ENCODE measurements around the gene RBBP7. TPM values are rescaled to one million over a fixed set of nuclear protein-coding genes. Genes with fewer than 3 reads are reported as not detected.
A peak's percentile ranks its signal among the peaks of the same experiment; 100 is the strongest.
"Not testable (repeated sequence)": the region's sequence is repeated elsewhere in the genome, so short reads cannot be mapped to it uniquely, and the experiment has no call there.

RBBP7 gene
- total RNA-seq, 2 experiments from 2014 or later: 149 to 191 TPM

GRCh38 chrX:16882169-16882568, 12.0 kb upstream of the RBBP7 start:
- Mint-ChIP-seq H3K9me3 (no peaks in the 10 kb centered on the region), H3K27ac (peak overlapping the region; percentile 42)
- POLR2A ChIA-PET: no interaction called here

GRCh38 chrX:16876696-16877095, 6.5 kb upstream of the RBBP7 start:
- ChIA-PET CTCF (no interaction called here), POLR2A (no interaction called here)
- Mint-ChIP-seq H3K36me3 (ENCODE audit: low read depth) (no peaks in the 10 kb centered on the region), H3K9me3 (no peaks in the 10 kb centered on the region), H3K4me3 (no peak overlapping the region), H3K27ac (no peak overlapping the region), H3K27me3 (peaks cover 21% of the 10 kb centered on the region), H3K4me1 (no peaks in the 10 kb centered on the region)
- DNase-seq: no peak

More at GRCh38 chrX:16882169-16882568, 12.0 kb upstream of the RBBP7 start:
- Mint-ChIP-seq H3K27me3 (peaks cover 11% of the 10 kb centered on the region), H3K4me3 (peak overlapping the region; percentile 60), H3K36me3 (ENCODE audit: low read depth) (no peaks in the 10 kb centered on the region), H3K4me1 (peaks cover 6% of the 10 kb centered on the region)
- CTCF ChIA-PET: interaction anchor here (0.6 to 4.6 kb wide), 8 partner anchors 9 to 1024 kb away, joined by 3 to 25 read pairs (median 4); no protein-coding TSS in a partner anchor
- peak; percentile 6 for DNase-seq

GRCh38 chrX:16874458-16875095, 4.4 kb upstream of the RBBP7 start:
- CTCF ChIA-PET: interaction anchor here (1.1 to 5.5 kb wide), 2 partner anchors 10 to 28 kb away, joined by 3 to 25 read pairs; no protein-coding TSS in a partner anchor
- H3K27me3 Mint-ChIP-seq: peaks cover 21% of the 10 kb centered on the region
- H3K4me3 Mint-ChIP-seq: no peak overlapping the region

GRCh38 chrX:16873106-16873505, 2.9 kb upstream of the RBBP7 start:
- no peak for DNase-seq
- Mint-ChIP-seq H3K27ac (no peak overlapping the region), H3K27me3 (peaks cover 17% of the 10 kb centered on the region), H3K4me1 (peaks cover 14% of the 10 kb centered on the region), H3K4me3 (no peak overlapping the region), H3K9me3 (no peaks in the 10 kb centered on the region), H3K36me3 (ENCODE audit: low read depth) (peaks cover 7% of the 10 kb centered on the region)
- ChIA-PET CTCF (interaction anchor here (0.6 to 5.5 kb wide), 3 partner anchors 11 to 1533 kb away, joined by 3 to 25 read pairs (median 3); no protein-coding TSS in a partner anchor), POLR2A (no interaction called here)

More at GRCh38 chrX:16874458-16875095, 4.4 kb upstream of the RBBP7 start:
- H3K27ac Mint-ChIP-seq: no peak overlapping the region
- POLR2A ChIA-PET: no interaction called here
- DNase-seq: no peak
- H3K36me3 Mint-ChIP-seq (ENCODE audit: low read depth): no peaks in the 10 kb centered on the region
- H3K9me3 Mint-ChIP-seq: no peaks in the 10 kb centered on the region
- H3K4me1 Mint-ChIP-seq: peaks cover 5% of the 10 kb centered on the region

- H3K4me1 Mint-ChIP-seq: peaks cover 28% of the 10 kb centered on the region
- ChIA-PET POLR2A (no interaction called here), CTCF (interaction anchor here (0.6 to 5.5 kb wide), 2 partner anchors 13 to 71 kb away, joined by 3 to 25 read pairs; no protein-coding TSS in a partner anchor)
- H3K9me3 Mint-ChIP-seq: no peaks in the 10 kb centered on the region
- peaks cover 11% of the 10 kb centered on the region for H3K36me3 Mint-ChIP-seq (ENCODE audit: low read depth)
- peak overlapping the region; percentile 71 for H3K4me3 Mint-ChIP-seq
- H3K27ac Mint-ChIP-seq: peak overlapping the region; percentile 94
- DNase-seq: no peak
- H3K27me3 Mint-ChIP-seq: peaks cover 8% of the 10 kb centered on the region
These were observed 977 bp upstream of the RBBP7 start for GRCh38 chrX:16870862-16871815.

- Mint-ChIP-seq H3K4me1 (peaks cover 33% of the 10 kb centered on the region), H3K4me3 (peak overlapping the region; percentile 93), H3K36me3 (ENCODE audit: low read depth) (peaks cover 14% of the 10 kb centered on the region), H3K27ac (peak overlapping the region; percentile 98), H3K27me3 (no peaks in the 10 kb centered on the region), H3K9me3 (no peaks in the 10 kb centered on the region)
- CTCF ChIA-PET: interaction anchor here (0.6 kb wide), 1 partner anchor 13 kb away, joined by 3 read pairs; no protein-coding TSS in a partner anchor
- POLR2A ChIA-PET: no interaction called here
- DNase-seq: peak; percentile 40
These were observed 618 bp downstream of the RBBP7 start for GRCh38 chrX:16869393-16870094.

- no peaks in the 10 kb centered on the region for H3K9me3 Mint-ChIP-seq
- POLR2A ChIA-PET: no interaction called here
- no peak for DNase-seq
- peak overlapping the region; percentile 92 for H3K27ac Mint-ChIP-seq
- no peaks in the 10 kb centered on the region for H3K27me3 Mint-ChIP-seq
- CTCF ChIA-PET: interaction anchor here (0.6 kb wide), 1 partner anchor 14 kb away, joined by 3 read pairs; no protein-coding TSS in a partner anchor
- H3K4me1 Mint-ChIP-seq: peaks cover 35% of the 10 kb centered on the region
- H3K36me3 Mint-ChIP-seq (ENCODE audit: low read depth): peaks cover 15% of the 10 kb centered on the region
- peak overlapping the region; percentile 92 for H3K4me3 Mint-ChIP-seq
These were observed 1.2 kb downstream of the RBBP7 start for GRCh38 chrX:16868920-16869319.

GRCh38 chrX:16867947-16868346, 2.2 kb downstream of the RBBP7 start:
- ChIA-PET CTCF (no interaction called here), POLR2A (no interaction called here)
- Mint-ChIP-seq H3K9me3 (no peaks in the 10 kb centered on the region), H3K27ac (peak overlapping the region; percentile 54), H3K4me1 (peaks cover 39% of the 10 kb centered on the region), H3K4me3 (peak overlapping the region; percentile 92), H3K27me3 (no peaks in the 10 kb centered on the region), H3K36me3 (ENCODE audit: low read depth) (peaks cover 19% of the 10 kb centered on the region)
- no peak for DNase-seq

GRCh38 chrX:16862829-16863228, 7.3 kb downstream of the RBBP7 start:
- H3K27ac Mint-ChIP-seq: no peak overlapping the region
- H3K27me3 Mint-ChIP-seq: no peaks in the 10 kb centered on the region
- H3K36me3 Mint-ChIP-seq (ENCODE audit: low read depth): peaks cover 29% of the 10 kb centered on the region
- no peaks in the 10 kb centered on the region for H3K9me3 Mint-ChIP-seq
- H3K4me1 Mint-ChIP-seq: peaks cover 36% of the 10 kb centered on the region
- POLR2A ChIA-PET: no interaction called here
- no peak overlapping the region for H3K4me3 Mint-ChIP-seq
- DNase-seq: no peak
- CTCF ChIA-PET: interaction anchor here (0.6 kb wide), 1 partner anchor 37 kb away, joined by 3 read pairs; no protein-coding TSS in a partner anchor

- peaks cover 38% of the 10 kb centered on the region for H3K36me3 Mint-ChIP-seq (ENCODE audit: low read depth)
These were observed 13.4 kb downstream of the RBBP7 start for GRCh38 chrX:16856744-16857143.

GRCh38 chrX:16856076-16856404, 14.1 kb downstream of the RBBP7 start:
- H3K27me3 Mint-ChIP-seq, H3K4me3 Mint-ChIP-seq, H3K9me3 Mint-ChIP-seq, H3K27ac Mint-ChIP-seq, DNase-seq, POLR2A ChIA-PET: not testable (repeated sequence)
- CTCF ChIA-PET: interaction anchor here (1.2 kb wide), 2 partner anchors 10 to 19 kb away, joined by 3 to 4 read pairs; no protein-coding TSS in a partner anchor
- peaks cover 24% of the 10 kb centered on the region for H3K4me1 Mint-ChIP-seq
- peaks cover 40% of the 10 kb centered on the region for H3K36me3 Mint-ChIP-seq (ENCODE audit: low read depth)

More at GRCh38 chrX:16856744-16857143, 13.4 kb downstream of the RBBP7 start:
- H3K27ac Mint-ChIP-seq: no peak overlapping the region
- no peak overlapping the region for H3K4me3 Mint-ChIP-seq
- peaks cover 24% of the 10 kb centered on the region for H3K4me1 Mint-ChIP-seq
- POLR2A ChIA-PET: no interaction called here
- no peaks in the 10 kb centered on the region for H3K9me3 Mint-ChIP-seq
- DNase-seq: no peak
- CTCF ChIA-PET: interaction anchor here (1.2 kb wide), 1 partner anchor 20 kb away, joined by 4 read pairs; no protein-coding TSS in a partner anchor
- H3K27me3 Mint-ChIP-seq: no peaks in the 10 kb centered on the region

GRCh38 chrX:16855363-16856075, 14.6 kb downstream of the RBBP7 start:
- H3K27ac Mint-ChIP-seq: no peak overlapping the region
- peaks cover 24% of the 10 kb centered on the region for H3K4me1 Mint-ChIP-seq
- H3K36me3 Mint-ChIP-seq (ENCODE audit: low read depth): peaks cover 40% of the 10 kb centered on the region
- CTCF ChIA-PET: interaction anchor here (1.2 kb wide), 2 partner anchors 11 to 18 kb away, joined by 3 to 4 read pairs; no protein-coding TSS in a partner anchor
- H3K27me3 Mint-ChIP-seq: no peaks in the 10 kb centered on the region
- DNase-seq: no peak
- POLR2A ChIA-PET: no interaction called here
- no peak overlapping the region for H3K4me3 Mint-ChIP-seq
- H3K9me3 Mint-ChIP-seq: no peaks in the 10 kb centered on the region

Measured in activated CD4-positive, alpha-beta T cell treated with anti-CD3 and anti-CD28 coated beads, Interleukin-2, amount 10 ng/mL, durations not matched to agents 7 days and 5 days (primary cell).